Measurements from ENCODE around the gene DENND5B.
A peak's percentile ranks its signal among the peaks of the same experiment; 100 is the strongest.
"Not testable (repeated sequence)": the region's sequence is repeated elsewhere in the genome, so short reads cannot be mapped to it uniquely, and the experiment has no call there.

The DENND5B gene

DNA sequence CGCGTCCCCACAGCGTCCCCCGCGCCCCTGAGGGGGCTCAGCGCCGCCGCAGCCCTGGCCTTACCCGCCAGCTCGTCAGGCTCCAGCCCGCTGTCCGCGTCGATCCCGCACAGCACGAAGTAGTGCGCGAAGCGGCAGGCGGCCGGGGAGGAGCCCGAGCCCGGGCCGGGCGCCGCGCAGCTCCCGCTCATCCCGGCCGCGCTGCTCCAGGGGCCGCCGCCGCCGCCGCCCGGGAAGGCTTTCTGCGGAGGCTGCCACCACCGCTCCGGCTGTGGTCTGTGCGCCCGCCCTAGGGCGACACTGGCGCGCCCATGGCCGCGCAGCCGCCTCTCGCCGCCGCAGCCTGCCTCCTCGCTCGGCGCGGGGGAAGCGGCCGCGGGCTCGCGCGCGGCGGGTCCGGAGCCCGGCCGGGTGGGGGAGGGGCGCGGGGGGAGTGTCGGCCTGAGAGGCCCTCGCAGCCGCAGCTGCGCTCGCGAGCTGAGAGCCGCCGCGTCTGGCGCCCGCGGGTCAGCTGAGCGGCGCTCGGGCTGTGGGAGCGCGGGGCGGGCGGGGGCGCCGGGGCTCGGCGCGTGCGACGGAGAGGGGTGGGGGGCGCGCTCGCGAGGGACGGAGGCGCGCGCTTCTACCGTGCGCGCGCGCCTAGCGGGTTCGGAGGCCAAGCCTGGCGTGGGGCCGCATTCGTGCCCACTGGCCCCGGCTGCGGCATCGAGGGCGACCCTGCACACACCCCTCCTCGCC lies at the start of gene DENND5B:
TSS of gene DENND5B (minus strand) at position 495 of the 738 bp plus-strand sequence. CDS start at position 191, 304 bp downstream.
- peak; percentile 67 for DNase-seq

DNA sequence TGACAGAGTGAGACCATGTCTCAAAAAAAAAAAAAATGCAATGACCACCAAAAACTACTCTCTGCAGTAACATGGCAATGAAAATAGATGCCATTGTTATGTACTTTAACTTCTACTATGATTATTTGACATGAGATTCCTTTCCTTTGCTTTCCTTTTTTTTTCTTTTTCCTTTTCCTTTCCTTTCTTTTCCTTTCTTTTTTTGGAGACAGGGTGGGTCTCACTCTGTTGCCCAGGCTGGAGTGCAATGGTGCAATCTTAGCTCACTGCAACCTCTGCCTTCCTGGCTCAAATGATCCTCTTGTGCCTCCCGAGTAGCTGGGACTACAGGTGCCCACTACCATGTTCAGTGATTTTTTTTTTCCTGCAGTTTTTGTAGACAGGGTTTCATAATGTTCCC lies 43.7 kb upstream of the DENND5B start:
- no peak for DNase-seq

DNA sequence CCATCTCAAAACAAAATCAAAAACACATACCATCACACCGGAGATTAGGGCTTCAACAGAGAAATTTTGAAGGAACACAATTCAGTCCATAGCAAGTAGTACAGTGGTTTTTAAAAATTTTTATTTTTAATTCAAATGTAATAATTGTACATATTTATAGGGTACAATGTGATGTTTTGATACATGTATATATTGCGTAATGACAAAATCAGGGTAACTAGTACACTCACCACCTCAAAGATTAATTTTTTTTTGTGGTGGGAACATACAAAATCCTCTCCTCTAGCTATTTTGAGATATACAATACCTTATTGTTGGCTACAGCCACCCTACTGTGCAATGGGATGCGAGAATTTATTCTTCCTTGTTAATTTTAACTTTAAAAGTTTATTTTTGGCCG lies 42.5 kb upstream of the DENND5B start:
- DNase-seq = no peak

DNA sequence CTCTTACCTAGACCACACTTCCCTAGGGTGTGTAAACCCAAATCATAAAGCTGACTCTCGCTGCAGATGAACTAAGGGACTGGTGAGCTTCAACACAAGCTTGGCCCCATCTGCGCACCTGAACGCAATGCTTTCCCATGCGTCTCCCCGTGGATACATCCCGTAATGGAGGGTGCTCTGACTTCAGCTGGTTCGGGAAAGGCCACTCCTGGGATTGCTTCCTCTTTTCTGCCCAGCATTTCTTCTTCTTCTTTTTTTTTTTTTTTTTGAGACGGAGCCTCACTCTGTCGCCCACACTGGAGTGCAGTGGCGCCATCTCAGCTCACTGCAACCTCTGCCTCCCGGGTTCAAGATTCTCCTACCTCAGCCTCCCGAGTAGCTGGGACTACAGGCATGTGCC lies 40.9 kb upstream of the DENND5B start:
- no peak for DNase-seq

DNA sequence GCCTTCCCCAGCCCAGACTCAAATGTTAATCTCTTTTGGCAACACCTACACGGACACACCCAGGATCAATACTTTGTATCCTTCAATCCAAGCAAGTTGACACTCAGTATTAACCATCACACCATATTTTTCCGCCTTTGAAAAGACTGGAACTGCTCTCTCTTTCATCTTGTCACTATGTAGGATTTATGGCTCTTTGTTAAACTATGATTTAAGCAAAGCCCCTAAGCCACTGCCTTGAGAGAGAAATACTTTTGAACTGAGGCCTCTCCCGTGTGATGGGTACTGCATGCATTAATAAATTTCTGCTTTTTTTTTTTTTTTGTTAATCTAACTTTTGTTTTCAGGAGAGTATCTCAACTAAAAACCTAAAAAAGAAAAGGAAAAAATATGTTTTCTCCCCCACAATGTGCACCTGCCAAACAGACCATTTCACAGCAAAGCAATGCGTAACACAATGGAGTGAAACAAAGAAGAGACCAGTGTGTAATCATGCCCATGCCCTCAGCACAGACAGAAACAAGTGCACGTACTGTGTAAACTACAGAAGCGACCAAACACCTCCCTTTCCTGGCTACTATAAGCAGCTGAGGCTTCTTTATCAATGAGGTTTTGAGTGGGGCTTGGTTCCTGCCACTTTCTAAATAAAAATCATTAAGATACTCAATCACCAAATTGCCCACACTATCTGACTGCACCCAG lies 40.2 kb upstream of the DENND5B start:
- no peak for DNase-seq

DNA sequence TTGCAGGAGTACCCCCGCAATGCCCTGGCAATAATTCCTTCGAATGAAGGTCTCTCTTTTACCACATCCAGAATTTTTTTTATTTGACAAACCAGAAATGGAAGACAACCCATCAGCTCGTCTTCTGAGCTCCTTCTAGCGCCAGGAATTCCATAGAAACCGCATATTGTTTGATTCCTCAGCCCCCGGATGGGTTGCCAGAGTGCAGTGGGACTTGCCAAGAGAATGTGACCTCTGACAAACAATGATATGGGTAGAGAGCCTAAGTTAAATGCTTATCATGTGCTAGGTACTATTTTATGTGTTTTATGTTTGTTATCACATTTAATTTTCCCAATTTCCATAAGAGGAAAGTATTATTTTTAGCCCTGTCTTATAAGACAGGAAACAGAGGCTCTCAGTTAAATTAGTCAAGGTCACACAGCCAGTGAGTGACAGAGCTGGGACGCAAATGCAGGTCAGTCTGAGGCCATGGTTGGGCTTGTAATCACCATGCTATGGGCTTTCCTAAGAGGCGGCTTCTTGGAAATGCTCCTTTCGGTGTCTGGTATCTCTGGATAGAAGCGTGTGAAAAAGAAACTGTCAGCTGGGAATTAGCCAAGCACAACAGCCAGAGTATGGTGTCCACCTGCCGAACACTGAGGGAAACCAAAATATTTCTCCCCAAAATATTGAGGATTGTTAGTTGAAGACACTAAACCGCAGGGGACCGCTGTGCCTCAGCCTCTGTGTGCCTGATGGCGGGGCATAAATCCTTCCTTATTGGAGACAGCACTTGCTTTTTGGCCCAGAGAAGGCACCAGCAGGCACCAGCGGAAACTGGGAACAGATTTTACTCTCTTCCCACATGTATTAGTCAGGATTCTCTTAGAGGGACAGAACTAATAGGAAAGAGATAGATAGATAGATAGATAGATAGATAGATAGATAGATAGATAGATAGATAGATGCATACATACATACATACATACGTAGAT lies 39.1 kb upstream of the DENND5B start:
- DNase-seq = no peak

DNA sequence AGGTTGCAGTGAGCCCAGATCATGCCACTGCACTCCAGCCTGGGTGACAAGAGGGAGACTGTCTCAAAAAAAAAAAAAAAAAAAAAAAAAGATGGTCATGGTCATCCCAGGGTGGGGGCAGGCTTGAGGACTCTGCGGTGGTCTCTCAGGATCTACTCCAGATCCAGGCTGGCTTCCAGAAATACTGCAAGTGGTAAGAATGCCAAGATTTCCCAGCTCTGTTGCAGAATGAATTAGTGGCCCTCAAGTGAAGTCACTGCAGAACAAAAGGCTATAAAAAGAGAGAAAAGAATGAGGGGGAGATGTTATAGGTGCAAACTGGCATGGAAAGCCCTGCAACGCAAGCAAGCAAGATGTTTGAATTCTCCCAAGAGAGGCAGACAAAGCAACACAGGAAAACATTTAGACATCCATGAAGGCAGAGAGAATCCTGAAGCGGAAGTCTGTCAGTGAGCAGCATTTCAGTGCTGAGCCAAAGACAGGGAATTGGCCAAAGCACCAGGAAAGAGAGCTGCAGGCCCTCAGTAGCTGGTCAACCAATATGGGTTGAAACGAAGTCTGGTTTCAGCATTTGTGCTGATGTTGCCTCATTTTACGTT lies 36.6 kb upstream of the DENND5B start:
- no peak for DNase-seq

DNA sequence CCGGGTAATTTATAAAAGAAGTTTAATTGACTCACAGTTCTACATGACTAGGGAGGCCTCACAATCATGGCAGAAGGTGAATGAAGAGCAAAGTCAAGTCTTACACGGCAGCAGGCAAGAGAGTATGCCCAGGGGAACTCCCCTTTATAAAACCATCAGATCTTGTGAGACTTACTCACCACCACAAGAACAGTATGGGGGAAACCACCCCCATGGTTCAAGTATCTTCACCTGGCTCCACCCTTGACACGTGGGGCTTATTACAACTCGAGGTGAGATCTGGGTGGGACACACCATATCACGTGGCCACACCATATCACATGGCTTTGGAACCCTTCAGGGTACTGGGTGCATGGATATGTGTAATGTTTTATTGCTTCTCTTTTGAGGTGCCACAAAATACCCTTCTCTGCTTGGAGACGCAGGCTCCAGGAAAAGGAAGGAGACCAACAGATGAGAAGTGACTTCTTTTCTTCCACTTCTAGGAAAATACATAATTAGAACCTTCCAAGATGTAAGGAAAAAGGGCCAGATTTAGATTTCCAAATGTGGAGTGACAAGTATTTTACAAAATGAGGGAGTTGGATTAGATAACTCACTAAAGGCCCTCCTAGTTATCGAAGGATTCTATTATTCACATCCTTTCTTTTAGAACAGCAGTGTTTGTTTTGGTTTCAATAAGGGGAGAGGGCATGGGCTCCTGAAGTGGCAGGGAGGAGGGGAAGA lies 35.5 kb upstream of the DENND5B start:
- no peak for DNase-seq

DNA sequence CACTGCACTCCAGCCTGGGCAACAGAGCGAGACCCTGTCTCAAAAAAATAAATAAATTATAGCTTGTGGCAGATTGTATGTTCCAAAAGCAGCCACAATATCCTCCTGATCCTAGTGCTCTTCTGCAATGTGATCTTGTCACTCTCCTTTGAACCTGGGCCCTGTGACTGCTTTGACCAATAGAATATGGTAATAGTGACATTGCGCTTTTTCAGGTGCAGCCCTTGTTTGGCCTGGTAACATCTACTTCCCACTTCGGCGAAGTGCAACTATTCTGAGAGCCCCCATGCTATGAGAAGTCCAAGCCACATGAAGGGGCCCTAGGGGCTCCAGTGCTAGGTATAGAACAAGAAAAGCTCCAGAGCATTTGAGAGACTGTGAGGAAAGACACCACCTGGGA lies 31.1 kb upstream of the DENND5B start:
- no peak for DNase-seq

DNA sequence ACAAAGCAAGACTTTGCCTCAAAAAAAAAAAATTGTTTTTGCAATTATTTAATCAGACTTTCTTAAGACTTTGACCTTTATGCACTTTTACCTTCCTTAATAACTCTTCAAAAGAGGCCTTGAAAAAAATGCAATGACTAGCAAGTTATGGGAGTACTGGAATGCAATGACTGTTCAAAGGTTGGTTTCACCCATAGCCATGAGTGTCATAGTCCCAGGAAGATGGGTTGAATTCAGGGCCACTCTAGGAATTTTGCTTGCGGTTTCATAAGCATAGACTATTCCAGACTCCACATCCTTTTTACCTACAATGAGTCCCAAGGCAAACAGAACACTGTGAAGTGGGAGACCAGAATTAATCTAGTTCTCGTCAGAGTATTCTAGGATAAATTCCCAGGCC lies 29.4 kb upstream of the DENND5B start:
- DNase-seq = no peak

DNA sequence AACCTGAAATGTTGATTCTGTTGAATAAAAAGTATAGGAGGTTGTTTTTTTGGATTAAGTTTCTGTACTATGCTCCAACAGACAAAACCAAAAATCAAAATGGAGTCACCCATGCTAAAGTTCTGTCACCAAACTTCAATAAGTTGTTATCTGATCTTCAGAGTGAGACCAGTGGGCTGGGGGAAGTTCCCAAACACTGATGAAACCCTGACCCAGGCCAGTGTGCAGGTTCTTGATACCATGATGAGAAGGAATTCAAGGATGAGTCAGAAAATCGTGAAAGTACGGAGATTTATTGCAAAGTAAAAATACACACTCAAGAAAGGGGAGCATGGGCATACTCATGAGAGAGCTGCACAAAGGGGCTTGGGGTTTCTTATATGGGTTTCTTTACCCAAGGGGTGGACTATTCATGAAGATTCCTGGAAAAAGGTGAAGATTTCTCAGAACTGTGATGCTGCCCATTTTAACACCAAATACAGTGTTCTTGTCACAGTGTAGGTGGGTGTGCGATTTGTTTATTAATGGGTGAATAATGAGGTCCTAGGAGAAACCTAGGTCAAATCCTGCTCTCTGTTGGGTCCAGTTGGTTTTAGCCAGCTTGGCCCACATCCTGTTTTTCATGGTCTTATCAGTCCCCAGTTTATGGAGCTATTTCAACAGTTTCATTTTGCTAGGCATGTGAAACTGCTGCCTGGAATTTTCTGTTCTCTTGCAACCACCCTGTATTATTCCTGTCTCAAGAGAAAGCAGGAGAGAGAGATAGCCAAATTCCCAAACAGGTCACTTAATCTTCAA lies 27.5 kb upstream of the DENND5B start:
- no peak for DNase-seq

DNA sequence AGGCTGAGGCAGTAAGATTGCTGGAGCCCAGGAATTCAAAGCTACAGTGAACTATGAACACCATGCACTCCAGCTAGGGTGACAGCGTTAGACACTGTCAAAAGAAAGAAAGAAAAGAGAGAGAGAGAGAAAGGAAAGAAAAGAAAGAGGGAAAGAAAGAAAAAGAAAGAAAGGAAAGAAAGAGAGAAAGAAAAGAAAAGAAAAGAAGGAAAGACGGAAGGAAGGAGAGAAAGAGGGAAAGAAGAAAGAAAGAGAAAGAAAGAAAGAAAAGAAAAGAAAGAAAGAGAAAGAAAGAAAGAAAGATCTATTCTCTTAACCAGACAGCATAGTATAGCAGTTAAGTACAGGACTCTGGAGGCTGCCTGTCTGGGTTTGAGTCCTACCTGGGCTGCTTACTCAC lies 21.9 kb upstream of the DENND5B start:
- DNase-seq = no peak

DNA sequence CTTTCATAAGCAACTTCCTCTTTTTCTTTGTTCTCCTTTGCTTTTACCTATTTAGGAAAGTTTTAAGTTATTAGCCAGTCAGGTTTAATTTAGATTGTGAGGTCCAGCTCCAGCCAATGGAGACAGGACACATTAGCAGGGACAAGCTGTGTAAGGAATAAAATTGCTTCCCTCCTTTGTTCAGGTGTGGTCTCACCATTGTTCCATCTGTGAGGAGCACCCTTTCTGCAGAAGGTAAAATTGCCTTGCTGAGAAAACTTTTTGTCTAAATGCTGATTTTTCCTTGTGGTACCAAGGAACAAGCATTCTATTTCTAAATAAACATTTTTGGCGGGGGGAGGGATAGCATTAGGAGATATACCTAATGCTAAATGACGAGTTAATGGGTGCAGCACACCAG lies 17.4 kb upstream of the DENND5B start:
- not testable (repeated sequence) for DNase-seq

DNA sequence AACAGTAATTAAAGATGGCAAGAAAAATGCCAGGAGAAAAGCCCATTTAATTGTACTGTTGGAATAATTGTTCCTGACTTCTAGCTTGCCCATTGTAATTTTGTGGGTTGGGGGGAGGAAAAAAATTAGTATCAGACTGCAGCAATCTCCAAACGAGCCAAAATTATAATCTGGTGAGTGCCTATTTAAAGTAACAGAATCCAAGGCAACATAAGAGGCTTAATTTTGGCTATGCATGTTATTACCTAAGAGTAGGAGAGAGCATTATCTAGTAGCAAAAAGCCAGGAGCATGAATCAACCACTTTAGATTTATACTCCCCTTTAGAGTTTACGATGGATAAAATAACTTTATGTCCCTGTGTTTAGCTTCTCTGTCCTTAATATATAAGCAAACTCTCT lies 14.6 kb upstream of the DENND5B start:
- DNase-seq = no peak

DNA sequence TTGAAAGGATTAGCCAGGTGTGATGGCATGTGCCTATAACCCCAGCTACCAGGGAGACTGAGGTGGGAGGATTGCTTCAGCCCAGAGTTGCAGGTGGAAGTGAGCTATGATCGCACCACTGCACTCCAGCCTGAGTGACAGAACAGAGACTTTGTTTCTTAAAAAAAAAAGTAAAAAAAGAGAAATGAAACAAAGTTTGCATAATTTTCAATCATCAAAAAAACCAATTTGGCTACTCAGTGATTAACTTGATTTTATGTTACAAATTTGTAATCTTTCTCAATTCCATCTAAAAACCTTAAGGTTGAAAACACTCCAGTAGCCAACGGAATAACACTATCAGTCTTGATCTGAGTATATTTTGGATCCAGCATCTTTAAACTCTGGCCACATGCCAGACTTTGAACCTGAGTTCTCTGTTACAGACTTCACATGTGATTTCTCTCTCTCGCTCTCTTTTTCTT lies 12.6 kb upstream of the DENND5B start:
- DNase-seq = no peak

DNA sequence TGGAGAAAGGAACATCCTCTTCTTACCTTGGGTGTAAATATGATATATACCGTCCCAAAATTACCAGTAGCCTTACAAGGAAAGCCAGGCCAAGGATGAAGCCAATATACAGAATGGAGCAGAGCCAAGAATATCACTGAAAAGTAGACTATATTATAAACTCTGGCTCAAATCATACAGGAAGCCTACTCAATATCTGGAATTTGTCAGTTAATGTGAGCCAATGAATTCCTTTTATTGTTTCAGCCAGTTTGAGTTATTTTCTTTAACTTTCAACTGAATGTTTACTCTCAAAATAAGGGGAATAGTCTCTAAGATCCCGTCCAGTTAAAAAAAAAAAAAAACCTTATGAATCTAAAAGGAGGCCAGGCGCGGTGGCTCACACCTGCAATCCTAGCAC lies 9.8 kb upstream of the DENND5B start:
- no peak for DNase-seq

DNA sequence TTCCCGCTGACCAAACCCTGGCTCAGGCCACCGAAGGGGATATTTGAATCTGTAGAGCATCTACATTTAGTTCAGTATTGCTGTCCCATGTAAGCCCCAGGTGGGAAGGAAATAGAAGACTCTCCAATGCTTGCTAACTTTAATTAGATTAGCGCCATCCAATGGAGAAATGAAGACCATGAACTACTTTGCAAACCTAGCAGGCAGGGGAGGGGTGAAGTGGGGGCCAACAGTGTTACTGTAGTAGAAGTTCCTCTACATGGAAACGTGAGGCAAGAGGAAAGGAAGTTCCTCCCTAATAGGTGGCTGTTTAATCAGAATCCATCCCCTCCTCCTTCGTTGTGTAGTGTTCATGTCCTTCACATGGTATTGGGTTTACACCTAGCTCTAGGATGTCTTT lies 9.3 kb upstream of the DENND5B start:
- no peak for DNase-seq

DNA sequence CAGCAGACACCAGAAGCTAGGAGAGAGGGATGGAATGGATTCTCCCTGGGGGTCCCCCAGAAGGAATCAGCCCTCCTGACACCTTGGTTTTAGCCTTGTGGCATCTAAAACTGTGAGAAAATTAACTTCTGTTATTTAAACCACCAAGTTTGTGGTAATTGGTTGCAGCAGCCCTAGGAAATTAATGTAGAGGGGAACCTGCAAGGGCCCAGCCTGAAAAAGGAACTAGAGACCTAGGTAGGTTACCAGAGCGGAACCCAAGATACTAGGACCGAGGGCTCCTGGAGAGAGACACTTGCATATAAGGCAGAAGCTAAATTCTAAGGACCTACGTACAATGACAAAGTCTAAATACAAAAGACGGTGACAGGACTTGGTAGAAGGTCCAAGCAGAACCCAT lies 8.1 kb upstream of the DENND5B start:
- DNase-seq = no peak

DNA sequence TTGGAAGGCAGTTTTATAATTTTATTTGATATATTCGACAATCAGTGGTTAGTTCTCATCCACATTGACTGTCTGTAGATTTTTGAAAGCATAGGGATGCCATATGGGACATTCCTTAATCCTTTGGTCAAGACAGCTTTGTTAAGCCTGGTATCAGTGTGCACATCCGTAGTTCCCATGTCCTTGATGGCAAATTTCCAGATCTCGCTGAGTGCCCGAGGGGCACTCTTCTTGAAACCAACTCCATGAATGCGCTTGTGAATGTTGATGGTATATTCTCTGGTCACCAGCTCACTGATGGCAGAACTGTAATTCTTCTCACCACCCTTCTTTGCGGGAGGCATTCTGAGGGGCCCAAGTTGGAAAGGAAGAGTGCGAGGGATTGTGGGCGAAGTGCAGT lies 6.1 kb upstream of the DENND5B start:
- no peak for DNase-seq

DNA sequence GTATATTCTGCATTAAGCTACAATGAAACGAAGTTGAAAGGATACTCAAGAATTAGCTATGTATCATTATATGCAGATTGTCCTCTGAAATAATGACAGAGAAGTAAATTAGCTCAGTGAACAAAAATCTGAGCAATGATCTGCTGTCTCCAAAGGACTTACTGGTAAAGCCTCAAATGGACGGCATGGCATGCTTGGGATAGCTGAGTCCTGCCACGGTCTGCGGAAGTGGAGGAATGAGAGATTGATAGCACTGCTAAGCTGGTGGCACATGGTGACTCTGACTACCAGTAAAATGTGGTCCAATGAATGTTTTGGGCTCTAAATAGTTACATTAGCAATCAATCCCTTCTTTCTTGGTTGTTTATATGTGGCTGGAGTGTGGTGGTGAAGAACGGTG lies 3.7 kb upstream of the DENND5B start:
- no peak for DNase-seq

DNA sequence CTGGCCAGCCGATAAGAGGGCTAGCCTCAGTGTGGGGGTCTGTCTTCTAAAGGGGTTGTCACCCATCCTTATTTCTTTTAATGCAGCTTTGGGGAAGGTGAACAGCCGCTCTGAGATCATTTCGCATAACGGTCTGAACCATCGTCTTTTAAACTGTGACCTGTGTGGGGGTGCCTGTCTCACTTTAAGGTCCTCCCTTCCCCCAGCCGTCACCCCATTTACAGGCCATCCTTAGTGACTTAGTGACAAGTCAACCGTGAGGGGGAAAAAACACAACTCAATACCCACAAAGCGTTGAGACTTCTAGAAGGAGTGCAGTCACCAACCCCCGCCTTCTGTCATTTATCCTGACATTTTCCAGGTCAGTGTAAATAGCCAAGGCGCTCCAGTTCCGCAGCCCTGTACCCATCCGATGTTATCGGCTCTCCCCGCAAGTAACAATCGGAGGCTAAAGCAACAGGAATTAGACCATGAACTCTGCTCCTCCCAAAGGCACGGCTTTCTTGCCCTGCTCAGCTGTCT lies 505 bp upstream of the DENND5B start:
- peak; percentile 53 for DNase-seq
